Colonic mucosa (tissue), 4 donors: ENCODE data around the gene PFKFB4. TPM values are rescaled to one million over a fixed set of nuclear protein-coding genes. Genes with fewer than 3 reads are reported as not detected.

Experiments used
- DNase-seq: peaks from one replicate; pipeline ENCODE4 v3.0.0-alpha.2; 2020
- H3K27ac ChIP-seq: fragments of 200-600 bp; one replicate; pipeline ENCODE4 v1.8.0; 2021
- H3K27me3 ChIP-seq: fragments of 200-600 bp; one replicate; pipeline ENCODE4 v1.8.0; 2021
- H3K36me3 ChIP-seq: fragments of 200-600 bp; one replicate; pipeline ENCODE4 v1.8.0; 2021
- H3K4me1 ChIP-seq: fragments of 200-600 bp; one replicate; pipeline ENCODE4 v1.8.0; 2021; ENCODE audit warnings: mild to moderate bottlenecking
- H3K4me3 ChIP-seq: fragments of 200-600 bp; one replicate; pipeline ENCODE4 v1.8.0; 2021
- H3K9ac ChIP-seq, 2 donors: one replicate each; pipeline ENCODE4 v1.7.0; 2013; ENCODE audit warnings: control low read depth in 2 of 2, low read depth in 2 of 2, low read length in 2 of 2
- H3K9me3 ChIP-seq: fragments of 200-600 bp; one replicate; pipeline ENCODE4 v1.8.0; 2021
- intact Hi-C: fragments of 100-400 bp; cut with DNase I; formaldehyde crosslinking; loops from one replicate; pipeline ENCODE4 v1.14.1; 2022
- total RNA-seq, 2 donors: library from RNA; stranded (reverse); fragmentation: NEBNext Ultra II Directional in 1 of 2; extraction: Animal tissue kit (Norgen Biotek cat#: 25700) in 1 of 2; gene quantifications; one replicate each; pipeline ENCODE4 v1.2.1, GENCODE V29; 2021
- TF ChIP-seq, protein P1 (sequence below): fragments of 200-600 bp; IDR thresholded peaks from one replicate; pipeline ENCODE4 v1.8.0; 2022; ENCODE audit warnings: antibody characterized with exemption, mild to moderate bottlenecking
- donor health status: healthy.
- donor health status: DM: no; HTN: no; CAD: no.
- donor health status: DM: no; HTN: no; CAD: no.

The PFKFB4 gene
- total RNA-seq, 2 donors from 2014 or later, result 8.1 to 51.0 TPM

DNA sequence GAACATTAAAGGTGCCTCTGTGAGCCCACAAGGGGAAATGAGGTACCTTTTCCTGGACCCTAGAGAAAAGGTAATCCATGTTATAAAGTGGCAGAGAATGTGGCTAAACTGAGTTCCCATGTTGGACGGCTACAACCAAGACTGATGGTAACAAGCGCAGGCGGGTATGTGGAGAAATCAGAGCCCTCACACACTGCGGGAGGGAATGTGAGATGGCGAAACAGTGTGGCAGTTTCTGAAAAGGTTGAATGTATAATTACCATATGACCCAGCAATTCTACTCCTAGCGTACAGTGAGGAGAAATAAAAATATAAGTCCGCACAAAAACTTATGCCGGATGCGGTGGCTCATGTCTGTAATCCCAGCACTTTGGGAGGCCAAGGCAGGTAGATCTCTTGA, 28.6 kb downstream of the PFKFB4 start:
- no peaks in the 10 kb centered on the region for H3K9me3 ChIP-seq
- TF ChIP-seq, protein P1, sequence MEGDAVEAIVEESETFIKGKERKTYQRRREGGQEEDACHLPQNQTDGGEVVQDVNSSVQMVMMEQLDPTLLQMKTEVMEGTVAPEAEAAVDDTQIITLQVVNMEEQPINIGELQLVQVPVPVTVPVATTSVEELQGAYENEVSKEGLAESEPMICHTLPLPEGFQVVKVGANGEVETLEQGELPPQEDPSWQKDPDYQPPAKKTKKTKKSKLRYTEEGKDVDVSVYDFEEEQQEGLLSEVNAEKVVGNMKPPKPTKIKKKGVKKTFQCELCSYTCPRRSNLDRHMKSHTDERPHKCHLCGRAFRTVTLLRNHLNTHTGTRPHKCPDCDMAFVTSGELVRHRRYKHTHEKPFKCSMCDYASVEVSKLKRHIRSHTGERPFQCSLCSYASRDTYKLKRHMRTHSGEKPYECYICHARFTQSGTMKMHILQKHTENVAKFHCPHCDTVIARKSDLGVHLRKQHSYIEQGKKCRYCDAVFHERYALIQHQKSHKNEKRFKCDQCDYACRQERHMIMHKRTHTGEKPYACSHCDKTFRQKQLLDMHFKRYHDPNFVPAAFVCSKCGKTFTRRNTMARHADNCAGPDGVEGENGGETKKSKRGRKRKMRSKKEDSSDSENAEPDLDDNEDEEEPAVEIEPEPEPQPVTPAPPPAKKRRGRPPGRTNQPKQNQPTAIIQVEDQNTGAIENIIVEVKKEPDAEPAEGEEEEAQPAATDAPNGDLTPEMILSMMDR, result no peak
- H3K4me3 ChIP-seq, result no peak overlapping the region
- intact Hi-C loops, result no loop called here
- H3K27me3 ChIP-seq, result no peaks in the 10 kb centered on the region
- H3K9ac ChIP-seq, result no peak overlapping the region
- H3K4me1 ChIP-seq, result no peaks in the 10 kb centered on the region
- no peak overlapping the region for H3K27ac ChIP-seq
- no peak for DNase-seq
- H3K36me3 ChIP-seq, result no peaks in the 10 kb centered on the region

DNA sequence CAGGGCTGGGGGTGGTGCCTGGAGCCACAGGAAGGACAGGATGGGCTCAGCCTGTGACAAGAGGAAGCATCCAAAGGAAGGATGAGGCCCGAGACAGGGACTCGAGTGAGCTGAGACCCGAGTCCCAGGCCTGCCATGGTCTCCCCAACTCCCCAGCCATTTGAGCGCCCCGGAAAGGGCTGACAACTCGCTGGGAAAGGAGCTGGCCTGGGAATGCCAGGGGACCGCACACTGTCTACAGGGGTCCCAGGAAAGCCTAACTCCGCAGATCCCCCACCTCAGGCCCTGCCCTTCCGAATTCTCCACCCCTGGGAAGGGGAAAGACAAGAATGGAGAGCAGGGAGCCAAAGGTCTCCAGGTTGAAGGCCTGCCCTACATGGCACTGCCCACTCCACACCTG, 31.6 kb downstream of the PFKFB4 start:
- no peaks in the 10 kb centered on the region for H3K27me3 ChIP-seq
- no peak overlapping the region for H3K4me3 ChIP-seq
- no peaks in the 10 kb centered on the region for H3K36me3 ChIP-seq
- H3K4me1 ChIP-seq, result no peaks in the 10 kb centered on the region
- no peaks in the 10 kb centered on the region for H3K9me3 ChIP-seq
- no peak overlapping the region for H3K9ac ChIP-seq
- no peak overlapping the region for H3K27ac ChIP-seq
- DNase-seq, result no peak
- intact Hi-C loops, result no loop called here
- TF ChIP-seq, protein P1, result no peak

DNA sequence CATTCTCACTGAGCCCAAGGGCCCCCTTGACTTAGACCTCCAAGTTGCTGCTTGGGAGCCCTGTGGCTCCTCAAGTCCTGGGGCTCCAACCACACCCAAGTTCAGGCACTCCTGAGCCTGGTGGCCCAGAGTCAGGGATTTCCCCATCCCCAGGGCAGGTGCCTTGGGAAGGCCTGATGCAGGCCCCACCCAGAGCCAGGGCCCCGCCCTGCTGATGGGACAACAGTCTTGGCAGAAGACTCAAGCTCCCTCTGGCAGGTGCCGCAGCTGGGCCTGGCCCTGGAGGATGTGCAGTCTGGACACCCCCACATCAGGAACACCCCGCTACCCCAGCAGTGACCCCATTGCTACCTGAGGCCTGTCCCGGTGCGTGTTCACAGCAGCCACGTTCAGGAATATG, 35.0 kb downstream of the PFKFB4 start:
- H3K9ac ChIP-seq, result no peak overlapping the region
- intact Hi-C loops, result no loop called here
- peak; percentile 31 for DNase-seq
- TF ChIP-seq, protein P1, result no peak
- no peak overlapping the region for H3K4me3 ChIP-seq
- no peak overlapping the region for H3K27ac ChIP-seq
- H3K4me1 ChIP-seq, result no peaks in the 10 kb centered on the region
- H3K9me3 ChIP-seq, result no peaks in the 10 kb centered on the region
- no peaks in the 10 kb centered on the region for H3K36me3 ChIP-seq
- no peaks in the 10 kb centered on the region for H3K27me3 ChIP-seq

DNA sequence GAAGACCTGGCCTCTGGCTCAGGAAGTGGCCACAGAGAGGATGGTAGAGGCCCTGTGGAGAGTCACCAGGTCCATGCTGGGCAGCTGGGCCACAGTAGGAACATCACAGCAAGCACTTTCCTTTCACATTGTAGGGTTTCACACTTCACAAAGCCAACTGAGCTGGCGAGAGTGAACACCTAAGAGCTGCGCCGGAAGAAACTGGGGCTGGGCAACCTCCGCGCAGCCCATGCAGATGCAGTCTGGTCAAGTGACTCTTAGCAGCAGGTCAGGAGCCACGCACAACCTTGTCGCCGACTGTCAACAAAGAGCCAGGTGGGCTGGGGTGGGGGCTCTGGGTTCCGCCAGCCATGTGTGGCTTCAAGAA, 37.3 kb downstream of the PFKFB4 start:
- intact Hi-C loops, result no loop called here
- Histone ChIP-seq H3K4me1 (no peaks in the 10 kb centered on the region), H3K27me3 (no peaks in the 10 kb centered on the region), H3K36me3 (no peaks in the 10 kb centered on the region), H3K4me3 (no peak overlapping the region), H3K9ac (no peak overlapping the region), H3K27ac (no peak overlapping the region), H3K9me3 (no peaks in the 10 kb centered on the region)
- TF ChIP-seq, protein P1, result no peak
- DNase-seq, result no peak

GRCh38 chr3:48518638-48519276, 37.8 kb downstream of the PFKFB4 start:
- intact Hi-C loops, result no loop called here
- TF ChIP-seq, protein P1, result no peak
- H3K4me1 ChIP-seq, result no peaks in the 10 kb centered on the region
- H3K4me3 ChIP-seq, result no peak overlapping the region
- H3K27me3 ChIP-seq, result no peaks in the 10 kb centered on the region
- H3K27ac ChIP-seq, result no peak overlapping the region
- H3K9ac ChIP-seq, result no peak overlapping the region
- H3K36me3 ChIP-seq, result no peaks in the 10 kb centered on the region
- no peak for DNase-seq
- no peaks in the 10 kb centered on the region for H3K9me3 ChIP-seq
